ENCODE data around the gene PROK2. TPM values are rescaled to one million over a fixed set of nuclear protein-coding genes. Genes with fewer than 3 reads are reported as not detected.
A peak's percentile ranks its signal among the peaks of the same experiment; 100 is the strongest.

Gene PROK2
- total RNA-seq, 1 experiment from 2014 or later: not detected

GRCh38 chr3:71742621-71743020 lies 42.3 kb downstream of the PROK2 start:
- no peak for DNase-seq (ENCODE audit: low read depth)

- DNase-seq (ENCODE audit: low read depth): no peak
Measured at GRCh38 chr3:71734881-71735280, 50.1 kb downstream of the PROK2 start.

DNA sequence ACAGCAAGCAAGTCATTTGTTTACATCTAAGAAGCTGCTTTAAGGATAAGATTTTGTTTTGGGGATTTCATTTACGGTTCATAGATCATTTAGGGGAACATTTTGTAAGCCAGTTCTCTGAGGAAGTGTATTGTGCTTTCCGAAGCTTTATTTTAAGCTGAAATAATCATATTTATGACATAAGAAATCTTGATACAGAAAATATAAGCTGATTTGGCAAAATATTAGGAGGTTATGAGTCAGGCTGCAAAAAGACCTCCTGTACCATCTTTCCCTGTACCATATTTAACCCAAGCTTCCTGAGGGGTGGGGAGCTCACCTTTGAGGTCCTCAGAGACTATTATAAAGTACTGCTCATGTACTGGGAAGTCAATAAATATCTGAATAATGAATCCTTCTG lies 51.6 kb downstream of the PROK2 start:
- no peak for DNase-seq (ENCODE audit: low read depth)

DNA sequence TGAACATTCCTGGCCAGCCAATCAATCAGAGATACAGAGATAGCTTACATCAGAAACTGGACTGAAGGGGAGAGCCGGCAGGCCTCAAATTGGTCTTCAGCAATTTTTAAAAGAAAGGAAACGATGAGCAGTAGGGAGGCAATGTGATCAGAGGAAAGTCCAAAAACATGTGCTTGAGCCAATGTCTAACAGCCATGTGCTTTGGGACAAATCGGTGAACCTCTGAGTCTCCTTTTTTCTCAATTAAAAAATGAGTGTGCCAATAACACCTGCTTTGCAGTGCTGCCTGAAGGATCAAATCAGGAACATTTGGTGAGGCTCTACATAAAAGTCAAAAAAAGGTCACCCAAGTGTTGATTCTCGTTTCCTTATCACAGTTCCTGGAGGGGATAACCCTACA lies 52.3 kb downstream of the PROK2 start:
- no peak for DNase-seq (ENCODE audit: low read depth)

GRCh38 chr3:71728632-71729342 lies 56.2 kb downstream of the PROK2 start:
- peak; percentile 10 for DNase-seq (ENCODE audit: low read depth)

DNA sequence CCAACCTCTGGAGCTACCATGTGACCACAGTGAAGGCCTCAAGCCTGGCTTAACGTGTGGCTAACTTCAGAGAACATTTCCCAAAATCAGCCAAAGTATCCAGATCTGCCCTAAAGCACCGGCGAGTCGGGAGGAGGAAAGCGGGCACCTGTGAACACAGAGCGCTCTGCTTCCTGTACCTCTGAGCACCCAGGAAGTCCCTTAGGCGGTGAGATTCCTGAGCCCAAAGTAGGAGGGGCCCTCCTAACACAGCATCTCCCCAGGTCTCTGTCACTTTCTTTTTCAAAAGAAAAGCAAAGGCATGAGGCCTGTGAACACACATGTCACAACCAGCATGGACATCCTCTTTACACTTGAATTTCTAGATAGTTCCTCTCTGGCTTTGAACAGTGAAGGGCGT lies 58.8 kb downstream of the PROK2 start:
- DNase-seq (ENCODE audit: low read depth): no peak

DNA sequence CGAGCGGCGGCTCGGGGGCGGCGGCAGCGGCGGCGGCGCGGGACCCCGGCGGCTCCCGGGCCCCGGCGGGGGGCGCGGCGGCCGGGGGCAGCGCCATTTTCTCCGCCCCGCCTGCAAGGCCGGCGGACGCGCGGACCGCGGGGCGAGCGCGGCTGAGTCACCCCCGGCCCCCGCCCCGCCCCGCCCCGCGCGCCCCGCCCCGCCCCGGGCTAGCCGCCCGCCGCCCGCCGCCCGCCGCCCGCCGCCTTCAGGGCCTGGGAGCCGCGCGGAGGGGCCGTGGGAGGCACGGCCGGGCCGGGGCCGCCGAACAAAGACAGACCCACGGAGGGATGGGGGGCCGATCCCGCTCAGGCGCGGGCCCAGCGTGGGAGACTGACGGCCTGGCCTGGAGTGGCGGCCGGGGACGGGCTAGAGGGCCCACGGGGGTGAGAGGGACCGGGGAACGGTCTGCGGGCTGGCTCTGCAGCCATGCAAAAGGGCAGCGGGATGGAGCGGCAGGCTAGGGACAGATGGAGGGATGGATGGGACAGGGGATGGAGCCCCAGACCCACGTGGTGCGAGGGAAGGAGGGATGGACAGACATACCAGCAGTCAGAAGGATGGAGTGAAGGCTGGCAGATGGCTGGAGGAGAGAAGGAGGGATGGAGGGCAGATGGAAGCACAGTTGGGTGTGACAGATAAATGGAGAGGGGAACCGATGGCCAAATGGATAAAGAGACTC lies 59.5 kb downstream of the PROK2 start, which contains the start of gene EIF4E3:
EIF4E3 (minus strand) TSS at position 132 of the 721 bp plus-strand sequence; CDS start at position 97, 35 bp downstream.
- DNase-seq (ENCODE audit: low read depth): no peak

- no peak for DNase-seq (ENCODE audit: low read depth)
Measured at GRCh38 chr3:71724584-71725270, 60.2 kb downstream of the PROK2 start.

DNA sequence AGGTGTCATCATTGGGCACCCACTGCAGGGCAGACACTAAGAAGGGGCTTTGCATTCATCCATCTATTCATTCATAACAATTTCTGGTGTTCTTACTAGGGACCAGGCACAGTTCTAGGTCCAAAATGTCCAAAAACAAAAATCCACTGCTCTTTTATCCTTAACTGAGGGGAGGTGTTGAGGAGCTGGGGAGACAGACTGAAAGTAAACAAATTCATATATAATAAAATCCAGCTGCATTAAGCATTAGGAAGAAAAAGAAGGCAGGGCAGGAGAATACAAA lies 60.8 kb downstream of the PROK2 start:
- DNase-seq (ENCODE audit: low read depth): no peak

DNA sequence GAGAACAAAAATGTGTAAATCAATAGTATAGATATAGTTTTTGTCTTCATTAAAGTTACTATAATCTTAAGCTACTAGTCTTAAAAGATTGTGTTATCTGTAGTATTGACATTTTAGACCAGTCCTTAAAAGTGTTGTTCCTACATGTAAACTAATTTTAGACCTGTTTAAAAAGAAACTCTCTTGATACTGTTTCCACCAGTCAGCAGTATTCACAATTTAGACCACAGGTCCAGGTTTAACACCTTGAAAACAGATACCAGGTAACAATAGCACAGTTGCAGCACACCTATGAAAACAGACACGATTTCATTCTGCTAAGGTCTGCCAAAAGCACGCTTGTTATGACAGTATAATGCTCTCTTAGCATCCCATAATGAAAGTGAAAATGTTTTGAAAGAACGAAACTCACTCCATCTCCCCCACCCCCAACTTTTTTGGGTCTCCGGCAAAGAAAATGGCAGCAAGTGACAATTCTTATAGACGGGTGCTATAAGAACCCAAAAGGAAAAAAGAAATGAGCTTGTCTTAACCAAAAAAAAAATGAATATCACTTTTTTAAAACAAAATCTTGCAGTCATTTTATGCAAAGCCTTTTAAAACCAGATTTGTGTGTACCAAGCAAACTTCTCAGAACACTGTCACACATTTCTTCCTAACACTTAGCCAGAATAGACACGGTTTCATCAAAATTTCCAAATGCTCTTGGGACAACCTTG lies 61.3 kb downstream of the PROK2 start:
- no peak for DNase-seq (ENCODE audit: low read depth)

GRCh38 chr3:71722693-71723092 lies 62.3 kb downstream of the PROK2 start:
- no peak for DNase-seq (ENCODE audit: low read depth)

Other genes starting within 250 kb of the PROK2 start
- gene FOXP1, start 201.4 kb downstream of the PROK2 start, total RNA-seq (2014; rRNA removed): 16.0 and 18.2 TPM in 2 replicates
- 0.06 and 0.11 TPM in 2 replicates for gene EIF4E3, start 59.7 kb downstream of the PROK2 start, total RNA-seq (2014; rRNA removed)
- not detected in 2 replicates for gene GPR27, start 31.3 kb downstream of the PROK2 start, total RNA-seq (2014; rRNA removed)